HepG2 (cell line): ENCODE measurements around the gene MT1A. TPM values are rescaled to one million over a fixed set of nuclear protein-coding genes. Genes with fewer than 3 reads are reported as not detected.

Experiments
- DNMT3B ChIP-seq: conservative IDR thresholded peaks from 2 replicates; pipeline ENCODE4 v1.6.1; 2016; ENCODE audit warnings: missing biosample characterization, control low read depth
- KDM3A ChIP-seq: IDR thresholded peaks from 2 replicates; pipeline ENCODE4 v1.6.1; 2018; ENCODE audit warnings: low read depth, missing compliant biosample characterization
- SNAI1 ChIP-seq: sonication (generic); formaldehyde crosslinking; IDR thresholded peaks from 2 replicates; pipeline ENCODE4 v1.5.0; 2020; ENCODE audit warnings: mild to moderate bottlenecking, missing genetic modification reagents, borderline replicate concordance
- TFE3 ChIP-seq: IDR thresholded peaks from 2 replicates; pipeline ENCODE4 v1.6.1; 2016
- UBTF ChIP-seq: sonication (generic); formaldehyde crosslinking; IDR thresholded peaks from 2 replicates; pipeline ENCODE4 v1.4.0; 2020; ENCODE audit warnings: mild to moderate bottlenecking, missing genetic modification reagents
- ZIK1 ChIP-seq: sonication (generic); formaldehyde crosslinking; IDR thresholded peaks from 2 replicates; pipeline ENCODE4 v1.5.0; 2020; ENCODE audit warnings: mild to moderate bottlenecking, low read depth, missing genetic modification reagents, borderline replicate concordance
- ZNF343 ChIP-seq: sonication (generic); formaldehyde crosslinking; IDR thresholded peaks from 2 replicates; pipeline ENCODE4 v1.4.0; 2020; ENCODE audit warnings: mild to moderate bottlenecking, missing genetic modification reagents
- ZNF354B ChIP-seq: sonication (generic); formaldehyde crosslinking; IDR thresholded peaks from 2 replicates; pipeline ENCODE4 v1.8.0; 2022; ENCODE audit warnings: mild to moderate bottlenecking, missing genetic modification reagents
- ZNF512B ChIP-seq: sonication (generic); formaldehyde crosslinking; IDR thresholded peaks from 2 replicates; pipeline ENCODE4 v1.5.1; 2020; ENCODE audit warnings: missing genetic modification reagents, mild to moderate bottlenecking, borderline replicate concordance
- ZNF747 ChIP-seq: sonication (generic); formaldehyde crosslinking; IDR thresholded peaks from 2 replicates; pipeline ENCODE4 v1.8.1; 2023; ENCODE audit warnings: missing genetic modification reagents, mild to moderate bottlenecking, borderline replicate concordance
- polyA plus RNA-seq, 8 experiments: library from polyadenylated mRNA; depleted of rRNA in 3 of 8; stranded (reverse) in 7 of 8; unstranded in 1 of 8; fragments of >200 nt; fragmentation: Illumina TruSeq in 4 of 8; extraction: Trizol in 4 of 8; gene quantifications; 2 replicates each; pipeline versions ENCODE4 v1.2.1 to v1.2.3, GENCODE V29; 2011 to 2016; ENCODE audit warnings: low read depth in 4 of 8, missing spikeins in 1 of 8, mixed read lengths in 1 of 8; ENCODE audit not compliant: insufficient read depth in 1 of 8
- total RNA-seq, 5 experiments: library from RNA; depleted of rRNA; stranded (reverse); fragments of >200 nt; fragmentation: Illumina TruSeq; extraction: Trizol; gene quantifications; 2 replicates each; pipeline ENCODE4 v1.2.3, GENCODE V29; 2016; ENCODE audit warnings: low read depth in 1 of 5
- TF ChIP-seq, protein P1 (sequence below): sonication (generic); formaldehyde crosslinking; IDR thresholded peaks from 2 replicates; pipeline ENCODE4 v1.8.1; 2022; ENCODE audit warnings: mild to moderate bottlenecking, missing genetic modification reagents
- TF ChIP-seq, protein P2 (sequence below): IDR thresholded peaks from 2 replicates; pipeline ENCODE4 v1.6.1; 2016; ENCODE audit warnings: low read depth
- TF ChIP-seq, protein P3 (sequence below): sonication (generic); formaldehyde crosslinking; IDR thresholded peaks from 2 replicates; pipeline ENCODE4 v1.5.1; 2020; ENCODE audit warnings: mild to moderate bottlenecking, missing genetic modification reagents, moderate library complexity

The MT1A gene
- total and polyA plus RNA-seq, 2 of the 13 experiments (the other 11 are each of a cell fraction or from before 2014, with no cell fraction given): 8.3 to 10.4 TPM

- peak; percentile 55; the same call in 1 of the 2 replicates for TF ChIP-seq UBTF
- 0 out of 2 replicates have a peak, but pooled peaks have one; percentile 44 for TF ChIP-seq KDM3A
- no peak for TF ChIP-seq DNMT3B (CRISPR knock-in tag)
- TF ChIP-seq ZNF343 (CRISPR knock-in tag): peak; percentile 35; the same call in 1 of the 2 replicates
- TF ChIP-seq SNAI1: 0 out of 2 replicates have a peak, but pooled peaks have one; percentile 1
- 0 out of 2 replicates have a peak, but pooled peaks have one; percentile 55 for TF ChIP-seq ZNF747 (CRISPR knock-in tag)
- 0 out of 2 replicates have a peak, but pooled peaks have one; percentile 64 for TF ChIP-seq ZNF354B (CRISPR knock-in tag)
- TF ChIP-seq, protein P1, sequence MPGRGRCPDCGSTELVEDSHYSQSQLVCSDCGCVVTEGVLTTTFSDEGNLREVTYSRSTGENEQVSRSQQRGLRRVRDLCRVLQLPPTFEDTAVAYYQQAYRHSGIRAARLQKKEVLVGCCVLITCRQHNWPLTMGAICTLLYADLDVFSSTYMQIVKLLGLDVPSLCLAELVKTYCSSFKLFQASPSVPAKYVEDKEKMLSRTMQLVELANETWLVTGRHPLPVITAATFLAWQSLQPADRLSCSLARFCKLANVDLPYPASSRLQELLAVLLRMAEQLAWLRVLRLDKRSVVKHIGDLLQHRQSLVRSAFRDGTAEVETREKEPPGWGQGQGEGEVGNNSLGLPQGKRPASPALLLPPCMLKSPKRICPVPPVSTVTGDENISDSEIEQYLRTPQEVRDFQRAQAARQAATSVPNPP (CRISPR knock-in tag): peak; percentile 48; the same call in 1 of the 2 replicates
- TF ChIP-seq ZNF512B: peak; percentile 77; the same call in 1 of the 2 replicates
- TF ChIP-seq TFE3 (CRISPR knock-in tag): no peak
- TF ChIP-seq ZIK1 (CRISPR knock-in tag): peak; percentile 69; the same call in 1 of the 2 replicates
- TF ChIP-seq, protein P2, sequence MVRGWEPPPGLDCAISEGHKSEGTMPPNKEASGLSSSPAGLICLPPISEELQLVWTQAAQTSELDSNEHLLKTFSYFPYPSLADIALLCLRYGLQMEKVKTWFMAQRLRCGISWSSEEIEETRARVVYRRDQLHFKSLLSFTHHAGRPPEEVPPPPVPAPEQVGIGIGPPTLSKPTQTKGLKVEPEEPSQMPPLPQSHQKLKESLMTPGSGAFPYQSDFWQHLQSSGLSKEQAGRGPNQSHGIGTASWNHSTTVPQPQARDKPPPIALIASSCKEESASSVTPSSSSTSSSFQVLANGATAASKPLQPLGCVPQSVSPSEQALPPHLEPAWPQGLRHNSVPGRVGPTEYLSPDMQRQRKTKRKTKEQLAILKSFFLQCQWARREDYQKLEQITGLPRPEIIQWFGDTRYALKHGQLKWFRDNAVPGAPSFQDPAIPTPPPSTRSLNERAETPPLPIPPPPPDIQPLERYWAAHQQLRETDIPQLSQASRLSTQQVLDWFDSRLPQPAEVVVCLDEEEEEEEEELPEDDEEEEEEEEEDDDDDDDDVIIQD (CRISPR knock-in tag): no peak
- TF ChIP-seq, protein P3, sequence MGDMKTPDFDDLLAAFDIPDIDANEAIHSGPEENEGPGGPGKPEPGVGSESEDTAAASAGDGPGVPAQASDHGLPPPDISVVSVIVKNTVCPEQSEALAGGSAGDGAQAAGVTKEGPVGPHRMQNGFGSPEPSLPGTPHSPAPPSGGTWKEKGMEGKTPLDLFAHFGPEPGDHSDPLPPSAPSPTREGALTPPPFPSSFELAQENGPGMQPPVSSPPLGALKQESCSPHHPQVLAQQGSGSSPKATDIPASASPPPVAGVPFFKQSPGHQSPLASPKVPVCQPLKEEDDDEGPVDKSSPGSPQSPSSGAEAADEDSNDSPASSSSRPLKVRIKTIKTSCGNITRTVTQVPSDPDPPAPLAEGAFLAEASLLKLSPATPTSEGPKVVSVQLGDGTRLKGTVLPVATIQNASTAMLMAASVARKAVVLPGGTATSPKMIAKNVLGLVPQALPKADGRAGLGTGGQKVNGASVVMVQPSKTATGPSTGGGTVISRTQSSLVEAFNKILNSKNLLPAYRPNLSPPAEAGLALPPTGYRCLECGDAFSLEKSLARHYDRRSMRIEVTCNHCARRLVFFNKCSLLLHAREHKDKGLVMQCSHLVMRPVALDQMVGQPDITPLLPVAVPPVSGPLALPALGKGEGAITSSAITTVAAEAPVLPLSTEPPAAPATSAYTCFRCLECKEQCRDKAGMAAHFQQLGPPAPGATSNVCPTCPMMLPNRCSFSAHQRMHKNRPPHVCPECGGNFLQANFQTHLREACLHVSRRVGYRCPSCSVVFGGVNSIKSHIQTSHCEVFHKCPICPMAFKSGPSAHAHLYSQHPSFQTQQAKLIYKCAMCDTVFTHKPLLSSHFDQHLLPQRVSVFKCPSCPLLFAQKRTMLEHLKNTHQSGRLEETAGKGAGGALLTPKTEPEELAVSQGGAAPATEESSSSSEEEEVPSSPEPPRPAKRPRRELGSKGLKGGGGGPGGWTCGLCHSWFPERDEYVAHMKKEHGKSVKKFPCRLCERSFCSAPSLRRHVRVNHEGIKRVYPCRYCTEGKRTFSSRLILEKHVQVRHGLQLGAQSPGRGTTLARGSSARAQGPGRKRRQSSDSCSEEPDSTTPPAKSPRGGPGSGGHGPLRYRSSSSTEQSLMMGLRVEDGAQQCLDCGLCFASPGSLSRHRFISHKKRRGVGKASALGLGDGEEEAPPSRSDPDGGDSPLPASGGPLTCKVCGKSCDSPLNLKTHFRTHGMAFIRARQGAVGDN (CRISPR knock-in tag): peak; percentile 87
Measured at GRCh38 chr16:56625140-56625942, 13.1 kb upstream of the MT1A start, which contains the start of gene MT1E (continued).
